Measurements from ENCODE around the gene ALG9.
A peak's percentile ranks its signal among the peaks of the same experiment; 100 is the strongest.

DNA sequence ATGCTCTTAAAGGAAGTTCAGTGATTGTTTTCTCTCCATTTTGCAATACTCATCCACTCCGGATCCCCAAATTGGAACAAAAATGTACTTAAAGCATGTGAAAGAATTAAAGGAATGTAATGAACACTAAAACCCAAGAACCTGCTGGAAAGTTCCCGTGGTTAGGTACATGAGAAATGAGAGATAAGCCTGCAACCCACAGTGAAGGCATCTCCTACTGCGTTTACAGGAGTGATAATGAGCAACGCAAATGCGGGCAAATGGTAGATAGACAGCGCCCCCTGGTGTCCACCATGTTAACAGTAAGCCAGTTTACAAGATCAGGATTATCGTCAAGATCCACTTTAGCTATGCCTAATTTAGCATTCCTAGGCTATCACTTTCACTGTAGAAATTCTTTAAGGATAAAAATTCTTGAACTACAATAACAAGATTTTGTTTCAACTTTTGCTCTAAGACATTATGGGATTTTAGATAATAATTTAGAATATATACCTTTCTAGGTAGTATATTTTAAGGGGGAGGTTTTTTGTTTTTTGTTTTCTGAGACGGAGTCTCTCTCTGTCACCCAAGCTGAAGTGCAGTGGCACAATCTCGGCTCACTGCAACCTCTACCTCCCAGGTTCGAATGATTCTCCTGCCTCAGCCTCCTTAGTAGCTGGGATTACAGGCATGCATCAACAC, 29.9 kb downstream of the ALG9 start:
- TF ChIP-seq CTCF (IDR thresholded peaks at IDR 0.05; ENCODE audit: low read depth, low read length), result peak; percentile 83
- no peak for TF ChIP-seq POLR2A (IDR thresholded peaks at IDR 0.05; ENCODE audit: extremely low read depth, insufficient read length)
- no peak; the same call in 1 of the 2 replicates for TF ChIP-seq MAX (IDR thresholded peaks at IDR 0.05; ENCODE audit: low read depth, low read length)
- no peak for TF ChIP-seq MYC (IDR thresholded peaks at IDR 0.05; ENCODE audit: low read depth, low read length)
